Mucosa of rectum (tissue), 2 donors: ENCODE results near the gene GPRASP2.

ENCODE experiments used
- H3K27ac ChIP-seq, 2 donors: one replicate each; pipeline ENCODE4 v1.7.0; 2013; ENCODE audit warnings: inconsistent platforms in 2 of 2, low read depth in 2 of 2, low read length in 2 of 2
- H3K27me3 ChIP-seq, 2 donors: one replicate each; pipeline ENCODE4 v1.7.0; 2013; ENCODE audit warnings: low read length in 2 of 2; ENCODE audit not compliant: control insufficient read depth in 2 of 2, insufficient read depth in 2 of 2
- H3K36me3 ChIP-seq, 2 donors: one replicate each; pipeline ENCODE4 v1.7.0; 2013; ENCODE audit warnings: low read length in 2 of 2; ENCODE audit not compliant: control insufficient read depth in 2 of 2, insufficient read depth in 2 of 2
- H3K4me1 ChIP-seq, 2 donors: one replicate each; pipeline ENCODE4 v1.7.0; 2013; ENCODE audit warnings: low read length in 2 of 2, mild to moderate bottlenecking in 1 of 2; ENCODE audit not compliant: control insufficient read depth in 2 of 2, insufficient read depth in 2 of 2
- H3K4me3 ChIP-seq, 2 donors: one replicate each; pipeline ENCODE4 v1.7.0; 2013; ENCODE audit warnings: low read length in 2 of 2
- H3K9ac ChIP-seq, 2 donors: one replicate each; pipeline ENCODE4 v1.7.0; 2013; ENCODE audit warnings: low read length in 2 of 2, low read depth in 1 of 2, mild to moderate bottlenecking in 1 of 2
- H3K9me3 ChIP-seq, 2 donors: one replicate each; pipeline ENCODE4 v1.7.0; 2013; ENCODE audit warnings: low read length in 2 of 2; ENCODE audit not compliant: control insufficient read depth in 2 of 2
- donor health status: healthy.
- donor health status: Normal muscosa, but diverticular disease.

GPRASP2 gene

DNA sequence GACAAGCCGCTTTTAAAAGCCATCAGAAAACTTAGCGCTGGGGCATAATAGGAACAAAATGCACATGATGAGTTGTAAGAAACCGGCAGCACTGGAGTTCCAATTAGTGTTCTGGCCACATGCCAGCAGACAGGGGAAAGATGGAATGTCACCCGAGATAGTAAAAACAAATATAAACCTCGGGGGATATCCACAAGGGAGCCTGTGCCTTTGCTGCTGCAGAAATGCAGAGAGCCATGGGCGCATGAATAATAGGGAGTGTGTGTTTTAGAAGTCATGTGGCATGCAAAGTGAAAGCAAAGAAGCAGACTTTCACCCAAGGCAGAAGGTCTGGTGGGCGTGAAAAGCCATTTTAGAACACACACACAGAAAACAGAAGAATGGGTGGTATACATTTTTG, 27.4 kb downstream of the GPRASP2 start:
- Histone ChIP-seq H3K27me3 (no peaks in the 10 kb centered on the region), H3K9ac (no peak overlapping the region), H3K9me3 (no peaks in the 10 kb centered on the region), H3K27ac (no peak overlapping the region), H3K4me3 (no peak overlapping the region), H3K4me1 (no peaks in the 10 kb centered on the region), H3K36me3 (no peaks in the 10 kb centered on the region)

DNA sequence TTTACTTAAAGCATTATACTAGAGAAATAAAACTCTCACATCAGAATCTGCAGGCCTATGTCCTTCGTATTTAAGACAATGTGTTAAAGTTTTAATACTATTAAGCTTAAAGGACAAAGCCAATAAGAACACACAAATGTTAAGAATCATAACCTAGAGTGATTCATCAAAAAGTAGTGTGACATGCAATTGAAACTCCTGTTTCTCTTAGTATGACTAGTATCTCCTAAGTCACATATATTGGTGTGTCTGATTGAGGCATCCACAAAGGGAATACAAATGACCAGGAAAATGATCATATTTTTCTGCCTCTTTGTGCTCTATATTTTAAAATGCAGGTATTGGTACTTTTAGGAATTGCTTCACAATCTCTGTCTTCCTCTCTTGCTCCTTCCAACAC, 32.1 kb downstream of the GPRASP2 start:
- Histone ChIP-seq H3K4me3 (no peak overlapping the region), H3K9ac (no peak overlapping the region), H3K36me3 (no peaks in the 10 kb centered on the region), H3K27ac (no peak overlapping the region), H3K9me3 (no peaks in the 10 kb centered on the region), H3K4me1 (no peaks in the 10 kb centered on the region), H3K27me3 (no peaks in the 10 kb centered on the region)

DNA sequence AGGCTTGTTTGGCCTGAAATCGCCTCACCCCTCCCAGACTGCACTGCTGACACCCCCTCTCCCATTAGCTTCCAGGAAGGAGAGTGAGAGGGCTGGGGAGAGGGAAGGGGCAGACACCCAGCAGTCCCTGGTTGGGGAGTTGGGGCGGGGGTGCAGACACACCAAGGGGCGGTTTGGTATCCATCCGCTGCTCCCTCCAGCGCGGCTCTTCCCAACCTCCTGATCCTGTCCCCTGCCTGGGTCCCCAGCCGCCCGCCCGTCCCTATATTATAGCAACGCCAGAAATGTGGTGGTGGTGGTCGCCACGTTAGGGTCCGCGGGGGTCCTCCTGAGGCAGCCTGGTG, 33.2 kb downstream of the GPRASP2 start:
- no peak overlapping the region for H3K27ac ChIP-seq
- H3K4me3 ChIP-seq = peak overlapping the region in 1 of 2 donors; percentile 65
- no peak overlapping the region for H3K9ac ChIP-seq
- H3K27me3 ChIP-seq = no peaks in the 10 kb centered on the region
- H3K4me1 ChIP-seq = no peaks in the 10 kb centered on the region
- H3K36me3 ChIP-seq = no peaks in the 10 kb centered on the region
- no peaks in the 10 kb centered on the region for H3K9me3 ChIP-seq

- Histone ChIP-seq H3K36me3 (no peaks in the 10 kb centered on the region), H3K27ac (no peak overlapping the region), H3K27me3 (no peaks in the 10 kb centered on the region), H3K9me3 (no peaks in the 10 kb centered on the region), H3K9ac (peak overlapping the region in 1 of 2 donors; percentile 56), H3K4me1 (no peaks in the 10 kb centered on the region), H3K4me3 (peak overlapping the region; percentile 62 to 65)
Measured at GRCh38 chrX:102745857-102746584, 33.8 kb downstream of the GPRASP2 start.

- H3K9ac ChIP-seq = no peak overlapping the region
- H3K9me3 ChIP-seq = no peaks in the 10 kb centered on the region
- no peaks in the 10 kb centered on the region for H3K36me3 ChIP-seq
- H3K27ac ChIP-seq = no peak overlapping the region
- no peak overlapping the region for H3K4me3 ChIP-seq
- H3K27me3 ChIP-seq = no peaks in the 10 kb centered on the region
- H3K4me1 ChIP-seq = no peaks in the 10 kb centered on the region
Measured at GRCh38 chrX:102765217-102765616, 53.0 kb downstream of the GPRASP2 start.

GRCh38 chrX:102765809-102766208, 53.6 kb downstream of the GPRASP2 start:
- H3K27ac ChIP-seq = no peak overlapping the region
- no peaks in the 10 kb centered on the region for H3K27me3 ChIP-seq
- H3K36me3 ChIP-seq = no peaks in the 10 kb centered on the region

DNA sequence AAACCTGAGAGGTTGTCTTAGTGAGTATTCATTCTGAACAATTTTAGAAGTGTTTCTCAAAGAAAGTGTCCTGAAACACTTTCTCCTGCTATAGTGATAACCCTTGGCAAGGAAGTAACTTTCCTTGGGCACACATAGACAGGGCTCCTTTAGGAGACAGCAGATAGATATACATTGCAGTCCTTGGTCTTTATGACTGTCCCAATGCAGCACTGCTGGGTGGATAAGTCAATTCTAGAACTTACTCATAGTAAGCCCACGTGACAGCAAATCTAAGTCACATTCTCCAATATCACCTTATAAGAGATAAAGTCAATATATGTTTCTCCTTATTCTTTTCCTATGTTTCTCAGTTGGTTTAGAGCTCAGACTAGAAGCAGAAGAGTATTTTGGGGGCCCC, 55.0 kb downstream of the GPRASP2 start:
- Histone ChIP-seq H3K27ac (no peak overlapping the region), H3K4me3 (no peak overlapping the region), H3K9me3 (no peaks in the 10 kb centered on the region), H3K4me1 (no peaks in the 10 kb centered on the region), H3K9ac (no peak overlapping the region), H3K27me3 (no peaks in the 10 kb centered on the region), H3K36me3 (no peaks in the 10 kb centered on the region)

More at GRCh38 chrX:102765809-102766208, 53.6 kb downstream of the GPRASP2 start:
- H3K4me3 ChIP-seq = no peak overlapping the region
- no peaks in the 10 kb centered on the region for H3K9me3 ChIP-seq
- no peaks in the 10 kb centered on the region for H3K4me1 ChIP-seq
- no peak overlapping the region for H3K9ac ChIP-seq
